ENCODE results near the gene ETV3L. TPM values are rescaled to one million over a fixed set of nuclear protein-coding genes. Genes with fewer than 3 reads are reported as not detected.

ETV3L gene
- not detected in 2 replicates for total RNA-seq (2014; rRNA removed; shearing (Covaris generic))

GRCh38 chr1:157099633-157100009, at the start of gene ETV3L:
TSS of gene ETV3L (minus strand) at chr1:157099808. CDS start at chr1:157099523, 285 bp downstream.
- no peak for DNase-seq (ENCODE audit: low read depth in 1 of 2, low spot score in 2 of 2)

GRCh38 chr1:157147906-157148700, 48.5 kb upstream of the ETV3L start:
- DNase-seq (ENCODE audit: low read depth in 1 of 2, low spot score in 2 of 2) = peak in 1 of 2 experiments; percentile 4
- peaks cover 9% of the 10 kb centered on the region for H3K4me1 ChIP-seq (replicated peaks)
- no peak overlapping the region for H3K4me3 ChIP-seq
- H3K27ac ChIP-seq = no peak overlapping the region
- H3K9me3 ChIP-seq (replicated peaks) = no peaks in the 10 kb centered on the region
- no peaks in the 10 kb centered on the region for H3K36me3 ChIP-seq
- H3K27me3 ChIP-seq (replicated peaks) = no peaks in the 10 kb centered on the region

More at GRCh38 chr1:157099633-157100009, at the start of gene ETV3L:
- Histone ChIP-seq H3K4me1 (replicated peaks) (no peaks in the 10 kb centered on the region), H3K27me3 (replicated peaks) (no peaks in the 10 kb centered on the region), H3K27ac (no peak within 1 kb of the TSS), H3K9me3 (replicated peaks) (no peaks in the 10 kb centered on the region), H3K4me3 (no peak within 1 kb of the TSS), H3K36me3 (no peaks in the 10 kb centered on the region)

- Histone ChIP-seq H3K4me3 (no peak overlapping the region), H3K36me3 (no peaks in the 10 kb centered on the region), H3K9me3 (replicated peaks) (no peaks in the 10 kb centered on the region), H3K27ac (no peak overlapping the region), H3K27me3 (replicated peaks) (no peaks in the 10 kb centered on the region), H3K4me1 (replicated peaks) (peaks cover 9% of the 10 kb centered on the region)
- DNase-seq (ENCODE audit: low read depth in 1 of 2, low spot score in 2 of 2) = no peak
These were observed 47.4 kb upstream of the ETV3L start for GRCh38 chr1:157147037-157147436.

GRCh38 chr1:157146244-157146643, 46.6 kb upstream of the ETV3L start:
- DNase-seq (ENCODE audit: low read depth in 1 of 2, low spot score in 2 of 2) = no peak
- Histone ChIP-seq H3K36me3 (no peaks in the 10 kb centered on the region), H3K4me1 (replicated peaks) (peaks cover 9% of the 10 kb centered on the region), H3K9me3 (replicated peaks) (no peaks in the 10 kb centered on the region), H3K4me3 (no peak overlapping the region), H3K27me3 (replicated peaks) (no peaks in the 10 kb centered on the region), H3K27ac (no peak overlapping the region)

GRCh38 chr1:157145076-157145475, 45.5 kb upstream of the ETV3L start:
- Histone ChIP-seq H3K36me3 (no peaks in the 10 kb centered on the region), H3K27me3 (replicated peaks) (no peaks in the 10 kb centered on the region), H3K4me1 (replicated peaks) (peaks cover 9% of the 10 kb centered on the region), H3K9me3 (replicated peaks) (no peaks in the 10 kb centered on the region), H3K27ac (no peak overlapping the region), H3K4me3 (no peak overlapping the region)
- DNase-seq (ENCODE audit: low read depth in 1 of 2, low spot score in 2 of 2) = no peak

GRCh38 chr1:157144509-157144908, 44.9 kb upstream of the ETV3L start:
- Histone ChIP-seq H3K36me3 (no peaks in the 10 kb centered on the region), H3K27me3 (replicated peaks) (no peaks in the 10 kb centered on the region), H3K27ac (no peak overlapping the region), H3K9me3 (replicated peaks) (no peaks in the 10 kb centered on the region), H3K4me3 (no peak overlapping the region), H3K4me1 (replicated peaks) (peaks cover 9% of the 10 kb centered on the region)
- no peak for DNase-seq (ENCODE audit: low read depth in 1 of 2, low spot score in 2 of 2)

- no peak for DNase-seq (ENCODE audit: low read depth in 1 of 2, low spot score in 2 of 2)
- Histone ChIP-seq H3K9me3 (replicated peaks) (no peaks in the 10 kb centered on the region), H3K27ac (no peak overlapping the region), H3K4me1 (replicated peaks) (peaks cover 12% of the 10 kb centered on the region), H3K36me3 (peaks cover 7% of the 10 kb centered on the region), H3K4me3 (no peak overlapping the region), H3K27me3 (replicated peaks) (no peaks in the 10 kb centered on the region)
These were observed 43.3 kb upstream of the ETV3L start for GRCh38 chr1:157142765-157143423.

- H3K27me3 ChIP-seq (replicated peaks) = no peaks in the 10 kb centered on the region
- peaks cover 9% of the 10 kb centered on the region for H3K36me3 ChIP-seq
- H3K4me3 ChIP-seq = no peak overlapping the region
- DNase-seq (ENCODE audit: low read depth in 1 of 2, low spot score in 2 of 2) = no peak
- H3K4me1 ChIP-seq (replicated peaks) = peaks cover 9% of the 10 kb centered on the region
- no peak overlapping the region for H3K27ac ChIP-seq
- H3K9me3 ChIP-seq (replicated peaks) = no peaks in the 10 kb centered on the region
These were observed 42.6 kb upstream of the ETV3L start for GRCh38 chr1:157142201-157142600.

GRCh38 chr1:157141212-157141855, 41.7 kb upstream of the ETV3L start:
- DNase-seq (ENCODE audit: low read depth in 1 of 2, low spot score in 2 of 2) = no peak
- Histone ChIP-seq H3K36me3 (peaks cover 13% of the 10 kb centered on the region), H3K4me1 (replicated peaks) (peaks cover 16% of the 10 kb centered on the region), H3K4me3 (no peak overlapping the region), H3K9me3 (replicated peaks) (no peaks in the 10 kb centered on the region), H3K27me3 (replicated peaks) (no peaks in the 10 kb centered on the region), H3K27ac (no peak overlapping the region)

GRCh38 chr1:157140063-157140588, 40.5 kb upstream of the ETV3L start:
- no peak for DNase-seq (ENCODE audit: low read depth in 1 of 2, low spot score in 2 of 2)
- no peak overlapping the region for H3K4me3 ChIP-seq
- peaks cover 25% of the 10 kb centered on the region for H3K36me3 ChIP-seq
- H3K9me3 ChIP-seq (replicated peaks) = no peaks in the 10 kb centered on the region
- peaks cover 22% of the 10 kb centered on the region for H3K4me1 ChIP-seq (replicated peaks)
- H3K27me3 ChIP-seq (replicated peaks) = no peaks in the 10 kb centered on the region
- H3K27ac ChIP-seq = no peak overlapping the region

GRCh38 chr1:157139052-157139715, 39.6 kb upstream of the ETV3L start:
- Histone ChIP-seq H3K4me3 (peak overlapping the region; percentile 72), H3K27me3 (replicated peaks) (no peaks in the 10 kb centered on the region), H3K27ac (peak overlapping the region; percentile 96), H3K9me3 (replicated peaks) (no peaks in the 10 kb centered on the region), H3K36me3 (peaks cover 34% of the 10 kb centered on the region), H3K4me1 (replicated peaks) (peaks cover 22% of the 10 kb centered on the region)
- no peak for DNase-seq (ENCODE audit: low read depth in 1 of 2, low spot score in 2 of 2)

- peaks cover 42% of the 10 kb centered on the region for H3K36me3 ChIP-seq
- peak; percentile 95 to 97 for DNase-seq (ENCODE audit: low read depth in 1 of 2, low spot score in 2 of 2)
- H3K4me3 ChIP-seq = peak within 1 kb of the TSS; percentile 72
- peak within 1 kb of the TSS; percentile 96 for H3K27ac ChIP-seq
- no peaks in the 10 kb centered on the region for H3K9me3 ChIP-seq (replicated peaks)
- peaks cover 22% of the 10 kb centered on the region for H3K4me1 ChIP-seq (replicated peaks)
- no peaks in the 10 kb centered on the region for H3K27me3 ChIP-seq (replicated peaks)
These were observed 38.8 kb upstream of the ETV3L start, which contains the start of gene ETV3 for GRCh38 chr1:157138220-157139051. TSS of gene ETV3 (minus strand) at chr1:157138395. CDS start at chr1:157136352, 2,043 bp downstream.

Data from SJSA1 (cell line).